Liver (tissue), 9 donors: ENCODE results near the gene SHOC2. TPM values are rescaled to one million over a fixed set of nuclear protein-coding genes. Genes with fewer than 3 reads are reported as not detected.

ENCODE experiments used
- DNase-seq: peaks from one replicate; pipeline ENCODE4 v3.0.0-alpha.2; 2017; ENCODE audit warnings: low spot score
- H3K27ac ChIP-seq, 2 donors: one replicate each; pipeline ENCODE4 v1.7.0; 2013; ENCODE audit warnings: inconsistent platforms in 2 of 2, low read length in 2 of 2, control low read depth in 1 of 2, low read depth in 1 of 2, mild to moderate bottlenecking in 1 of 2
- H3K27me3 ChIP-seq, 4 donors: one replicate each; pipeline versions ENCODE4 v1.6.1 to v1.7.0; 2013; ENCODE audit warnings: low read length in 3 of 4, inconsistent platforms in 1 of 4, mild to moderate bottlenecking in 1 of 4, moderate library complexity in 1 of 4; ENCODE audit not compliant: control insufficient read depth in 4 of 4, insufficient read depth in 4 of 4
- H3K36me3 ChIP-seq, 4 donors: one replicate each; pipeline versions ENCODE4 v1.6.1 to v1.7.0; 2013; ENCODE audit warnings: low read length in 3 of 4, mild to moderate bottlenecking in 3 of 4, low read depth in 1 of 4, moderate library complexity in 1 of 4; ENCODE audit not compliant: control insufficient read depth in 4 of 4, insufficient read depth in 3 of 4
- H3K4me1 ChIP-seq, 4 donors: one replicate each; pipeline versions ENCODE4 v1.6.1 to v1.7.0; 2013; ENCODE audit warnings: low read length in 3 of 4, mild to moderate bottlenecking in 3 of 4, moderate library complexity in 1 of 4; ENCODE audit not compliant: control insufficient read depth in 4 of 4, insufficient read depth in 4 of 4
- H3K4me3 ChIP-seq, 3 donors: one replicate each; pipeline versions ENCODE4 v1.6.1 to v1.7.0; 2013; ENCODE audit warnings: low read length in 3 of 3, control low read depth in 1 of 3, low read depth in 1 of 3, mild to moderate bottlenecking in 1 of 3
- H3K9ac ChIP-seq, 2 donors: one replicate each; pipeline ENCODE4 v1.7.0; 2013; ENCODE audit warnings: low read length in 2 of 2, mild to moderate bottlenecking in 2 of 2, moderate library complexity in 2 of 2, control low read depth in 1 of 2, low read depth in 1 of 2
- H3K9me3 ChIP-seq, 4 donors: one replicate each; pipeline versions ENCODE4 v1.6.1 to v1.7.0; 2013; ENCODE audit warnings: low read length in 3 of 4; ENCODE audit not compliant: control insufficient read depth in 4 of 4
- EGR1 ChIP-seq, 2 donors: IDR thresholded peaks; 2 replicates each; pipeline ENCODE4 v1.6.1; 2016 to 2018; ENCODE audit warnings: antibody characterized with exemption in 2 of 2, low read depth in 2 of 2
- FOXA1 ChIP-seq: IDR thresholded peaks from 2 replicates; pipeline ENCODE4 v1.6.1; 2016; ENCODE audit warnings: antibody characterized with exemption
- FOXA2 ChIP-seq: IDR thresholded peaks from 2 replicates; pipeline ENCODE4 v1.6.1; 2016; ENCODE audit warnings: antibody characterized with exemption
- HNF4A ChIP-seq, 2 donors: conservative IDR thresholded peaks; 2 replicates each; pipeline ENCODE4 v1.6.1; 2016; ENCODE audit warnings: antibody characterized with exemption in 2 of 2, mild to moderate bottlenecking in 2 of 2
- HNF4G ChIP-seq: IDR thresholded peaks from 2 replicates; pipeline ENCODE4 v1.6.1; 2016; ENCODE audit warnings: antibody characterized with exemption
- MAX ChIP-seq: IDR thresholded peaks from 2 replicates; pipeline ENCODE4 v1.6.1; 2016; ENCODE audit warnings: antibody characterized with exemption
- RAD21 ChIP-seq, 2 donors: IDR thresholded peaks; 2 replicates each; pipeline ENCODE4 v1.6.1; 2016; ENCODE audit warnings: antibody characterized with exemption in 2 of 2, mild to moderate bottlenecking in 2 of 2
- REST ChIP-seq: IDR thresholded peaks from 2 replicates; pipeline ENCODE4 v1.6.1; 2016; ENCODE audit warnings: antibody characterized with exemption, mild to moderate bottlenecking
- RXRA ChIP-seq, 2 donors: IDR thresholded peaks; 2 replicates each; pipeline ENCODE4 v1.6.1; 2017 to 2018; ENCODE audit warnings: antibody characterized with exemption in 2 of 2, mild to moderate bottlenecking in 1 of 2
- SP1 ChIP-seq: IDR thresholded peaks from 2 replicates; pipeline ENCODE4 v1.6.1; 2018; ENCODE audit warnings: antibody characterized with exemption, mild to moderate bottlenecking
- TAF1 ChIP-seq: conservative IDR thresholded peaks from 2 replicates; pipeline ENCODE4 v1.6.1; 2016; ENCODE audit warnings: antibody characterized with exemption, mild to moderate bottlenecking
- YY1 ChIP-seq: IDR thresholded peaks from 2 replicates; pipeline ENCODE4 v1.6.1; 2016; ENCODE audit warnings: antibody characterized with exemption, mild to moderate bottlenecking
- WGBS: extraction: QIAGEN DNeasy Blood & Tissue Kit; methylation state at CpG from one replicate; pipeline ENCODE4 v1.1.7; 2013; 5-methylcytosine and 5-hydroxymethylcytosine counted together
- polyA plus RNA-seq, 2 donors: library from polyadenylated mRNA; stranded (reverse) in 1 of 2; unstranded in 1 of 2; fragments of 200-250 nt in 1 of 2; fragments of >200 nt in 1 of 2; fragmentation: Nextera tagmentation in 1 of 2; extraction: Ambion mirVana in 1 of 2; gene quantifications; one replicate each; pipeline versions ENCODE4 v1.2.1 to v1.2.3, GENCODE V29; 2013 to 2015
- total RNA-seq, 2 donors: library from RNA; depleted of rRNA; stranded (reverse); fragments of >200 nt; gene quantifications; one replicate each; pipeline ENCODE4 v1.2.3, GENCODE V29; 2014
- TF ChIP-seq, protein P1 (sequence below): IDR thresholded peaks from 2 replicates; pipeline ENCODE4 v1.6.1; 2016; ENCODE audit warnings: antibody characterized with exemption
- TF ChIP-seq, protein P2 (sequence below): IDR thresholded peaks from 2 replicates; pipeline ENCODE4 v1.6.1; 2016; ENCODE audit warnings: antibody characterized with exemption
- donor health status: healthy.
- donor health status: healthy.
- donor health status: healthy.
- donor health status: healthy.
- donor health status: healthy.

SHOC2 gene
- total and polyA plus RNA-seq, 4 donors: 7.8 to 33.7 (median 17.9) TPM

GRCh38 chr10:110876000-110876399 is 43.4 kb upstream of the SHOC2 start:
- no peak overlapping the region for H3K27ac ChIP-seq
- H3K27me3 ChIP-seq: no peaks in the 10 kb centered on the region
- no peak for DNase-seq
- no peaks in the 10 kb centered on the region for H3K9me3 ChIP-seq
- peaks cover 0 to 19% (median 3%) of the 10 kb centered on the region in 4 donors for H3K36me3 ChIP-seq
- TF ChIP-seq TAF1: no peak
- TF ChIP-seq RXRA (IDR thresholded peaks at IDR 0.05): no peak
- TF ChIP-seq HNF4G: no peak
- TF ChIP-seq EGR1 (IDR thresholded peaks at IDR 0.05; ENCODE audit: low read depth in 2 of 2): no peak
- no peak for TF ChIP-seq YY1
- no peak for TF ChIP-seq SP1
- no peak for TF ChIP-seq REST
- TF ChIP-seq, protein P1, sequence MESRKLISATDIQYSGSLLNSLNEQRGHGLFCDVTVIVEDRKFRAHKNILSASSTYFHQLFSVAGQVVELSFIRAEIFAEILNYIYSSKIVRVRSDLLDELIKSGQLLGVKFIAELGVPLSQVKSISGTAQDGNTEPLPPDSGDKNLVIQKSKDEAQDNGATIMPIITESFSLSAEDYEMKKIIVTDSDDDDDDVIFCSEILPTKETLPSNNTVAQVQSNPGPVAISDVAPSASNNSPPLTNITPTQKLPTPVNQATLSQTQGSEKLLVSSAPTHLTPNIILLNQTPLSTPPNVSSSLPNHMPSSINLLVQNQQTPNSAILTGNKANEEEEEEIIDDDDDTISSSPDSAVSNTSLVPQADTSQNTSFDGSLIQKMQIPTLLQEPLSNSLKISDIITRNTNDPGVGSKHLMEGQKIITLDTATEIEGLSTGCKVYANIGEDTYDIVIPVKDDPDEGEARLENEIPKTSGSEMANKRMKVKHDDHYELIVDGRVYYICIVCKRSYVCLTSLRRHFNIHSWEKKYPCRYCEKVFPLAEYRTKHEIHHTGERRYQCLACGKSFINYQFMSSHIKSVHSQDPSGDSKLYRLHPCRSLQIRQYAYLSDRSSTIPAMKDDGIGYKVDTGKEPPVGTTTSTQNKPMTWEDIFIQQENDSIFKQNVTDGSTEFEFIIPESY: no peak
- no peak for TF ChIP-seq HNF4A (conservative IDR thresholded peaks at IDR 0.05)
- TF ChIP-seq, protein P2, sequence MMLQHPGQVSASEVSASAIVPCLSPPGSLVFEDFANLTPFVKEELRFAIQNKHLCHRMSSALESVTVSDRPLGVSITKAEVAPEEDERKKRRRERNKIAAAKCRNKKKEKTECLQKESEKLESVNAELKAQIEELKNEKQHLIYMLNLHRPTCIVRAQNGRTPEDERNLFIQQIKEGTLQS: no peak
- H3K9ac ChIP-seq: no peak overlapping the region
- peaks cover 3 to 30% (median 9%) of the 10 kb centered on the region in 4 donors for H3K4me1 ChIP-seq
- no peak overlapping the region for H3K4me3 ChIP-seq
- WGBS: 83% methylated on average over 2 of the region's 2 CpGs

DNA sequence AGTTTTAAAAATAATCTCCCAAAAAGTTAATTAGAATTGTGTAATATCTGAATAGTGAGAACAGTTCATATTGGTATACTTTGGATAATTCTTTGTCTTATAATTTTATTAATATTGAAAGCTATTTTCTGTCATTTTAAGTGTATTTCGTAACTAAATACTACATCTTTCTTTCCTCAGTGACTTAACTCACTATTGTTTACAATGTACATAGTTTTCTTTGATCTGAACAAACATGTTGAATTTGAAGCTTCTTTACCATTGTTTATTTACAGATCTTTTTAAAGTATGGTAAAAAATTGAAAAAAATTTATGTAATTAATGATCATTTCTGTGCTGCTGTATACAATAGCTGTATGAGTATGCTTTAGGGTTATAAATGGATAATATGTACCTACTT is 42.6 kb upstream of the SHOC2 start:
- Histone ChIP-seq H3K4me3 (no peak overlapping the region), H3K9ac (no peak overlapping the region), H3K9me3 (no peaks in the 10 kb centered on the region), H3K27me3 (no peaks in the 10 kb centered on the region), H3K27ac (no peak overlapping the region), H3K36me3 (peaks cover 0 to 24% (median 7%) of the 10 kb centered on the region in 4 donors), H3K4me1 (peaks cover 3 to 34% (median 9%) of the 10 kb centered on the region in 4 donors)
- no peak for DNase-seq
- TF ChIP-seq EGR1 (IDR thresholded peaks at IDR 0.05; ENCODE audit: low read depth in 2 of 2) (no peak), YY1 (no peak), FOXA1 (no peak), REST (no peak), RAD21 (IDR thresholded peaks at IDR 0.05) (no peak), TAF1 (no peak), MAX (no peak), FOXA2 (no peak), SP1 (no peak)
- TF ChIP-seq, protein P1: no peak
- WGBS: 99% methylated on average over 1 of the region's 1 CpG
